Peyer's patch (tissue), 4 donors: ENCODE results near the gene GNAO1. TPM values are rescaled to one million over a fixed set of nuclear protein-coding genes. Genes with fewer than 3 reads are reported as not detected.
A peak's percentile ranks its signal among the peaks of the same experiment; 100 is the strongest.

ENCODE experiments used
- DNase-seq, 3 donors: peaks; one replicate each; pipeline ENCODE4 v3.0.0-alpha.2; 2017 to 2019
- H3K27ac ChIP-seq, 4 donors: fragments of 200-600 bp; sonication (generic); one replicate each; pipeline ENCODE4 v1.5.1; 2016 to 2019
- H3K27me3 ChIP-seq, 2 donors: fragments of 200-600 bp; sonication (generic); one replicate each; pipeline ENCODE4 v1.5.1; 2019
- H3K36me3 ChIP-seq, 3 donors: fragments of 200-600 bp; sonication (generic); one replicate each; pipeline ENCODE4 v1.5.1; 2016 to 2019
- H3K4me1 ChIP-seq, 4 donors: fragments of 200-600 bp; sonication (generic); one replicate each; pipeline ENCODE4 v1.5.1; 2016 to 2019
- H3K4me3 ChIP-seq, 4 donors: fragments of 200-600 bp; sonication (generic); 1 replicate in 3 of 4; 2 replicates in 1 of 4; pipeline ENCODE4 v1.5.1; 2016 to 2019; ENCODE audit warnings: mild to moderate bottlenecking in 1 of 4
- H3K9me3 ChIP-seq, 4 donors: fragments of 200-600 bp; sonication (generic); one replicate each; pipeline ENCODE4 v1.5.1; 2016 to 2019; ENCODE audit warnings: mild to moderate bottlenecking in 1 of 4
- CTCF ChIP-seq, 6 experiments: fragments of 450-650 bp in 4 of 6; fragments of 200-600 bp in 2 of 6; sonication (generic) in 1 of 6; IDR thresholded peaks; one replicate each; pipeline ENCODE4 v1.5.1; 2017 to 2019; ENCODE audit warnings: antibody characterized with exemption in 6 of 6, mild to moderate bottlenecking in 3 of 6, moderate library complexity in 1 of 6
- POLR2A ChIP-seq, 2 donors: fragments of 450-650 bp; IDR thresholded peaks; one replicate each; pipeline ENCODE4 v1.5.1; 2017; ENCODE audit warnings: antibody characterized with exemption in 2 of 2, mild to moderate bottlenecking in 2 of 2, moderate library complexity in 2 of 2
- total RNA-seq, 4 donors: library from RNA; depleted of rRNA; stranded (reverse); fragments of >200 nt; gene quantifications; one replicate each; pipeline ENCODE4 v1.1.0, GENCODE V29; 2016

Gene GNAO1
- total RNA-seq, result 10 to 100 TPM in 1 of 4 donors, 1 to 10 TPM in 3; 6.3 to 39.6 (median 7.3) TPM

GRCh38 chr16:56191156-56191815, at the start of gene GNAO1:
TSS of gene GNAO1 (plus strand) at chr16:56191489. CDS start at chr16:56192236, 747 bp downstream.
- peak; percentile 31 to 75 (median 61) for DNase-seq
- H3K9me3 ChIP-seq, result no peaks in the 10 kb centered on the region
- H3K36me3 ChIP-seq, result no peaks in the 10 kb centered on the region
- no peaks in the 10 kb centered on the region for H3K27me3 ChIP-seq
- peaks cover 0 to 24% (median 14%) of the 10 kb centered on the region in 4 donors for H3K4me1 ChIP-seq
- H3K27ac ChIP-seq, result peak within 1 kb of the TSS; percentile 72 to 90 (median 74)
- TF ChIP-seq POLR2A (IDR thresholded peaks at IDR 0.05) (no peak), CTCF (IDR thresholded peaks at IDR 0.05) (no peak)
- H3K4me3 ChIP-seq, result peak within 1 kb of the TSS; percentile 56 to 75 (median 60)

- no peaks in the 10 kb centered on the region for H3K4me1 ChIP-seq
- no peaks in the 10 kb centered on the region for H3K36me3 ChIP-seq
- no peak overlapping the region for H3K27ac ChIP-seq
- DNase-seq, result no peak
- no peaks in the 10 kb centered on the region for H3K9me3 ChIP-seq
- H3K4me3 ChIP-seq, result no peak overlapping the region
- H3K27me3 ChIP-seq, result no peaks in the 10 kb centered on the region
- no peak for TF ChIP-seq CTCF (IDR thresholded peaks at IDR 0.05)
- no peak for TF ChIP-seq POLR2A (IDR thresholded peaks at IDR 0.05)
Observed at GRCh38 chr16:56143666-56144065, 47.6 kb upstream of the GNAO1 start.

GRCh38 chr16:56145369-56145768, 45.9 kb upstream of the GNAO1 start:
- H3K4me1 ChIP-seq, result no peaks in the 10 kb centered on the region
- H3K36me3 ChIP-seq, result no peaks in the 10 kb centered on the region
- no peaks in the 10 kb centered on the region for H3K9me3 ChIP-seq
- no peak overlapping the region for H3K27ac ChIP-seq
- no peaks in the 10 kb centered on the region for H3K27me3 ChIP-seq
- no peak overlapping the region for H3K4me3 ChIP-seq
- DNase-seq, result no peak
- TF ChIP-seq CTCF (IDR thresholded peaks at IDR 0.05) (no peak), POLR2A (IDR thresholded peaks at IDR 0.05) (no peak)

- Histone ChIP-seq H3K27ac (no peak overlapping the region), H3K36me3 (no peaks in the 10 kb centered on the region), H3K4me3 (no peak overlapping the region), H3K4me1 (no peaks in the 10 kb centered on the region), H3K9me3 (no peaks in the 10 kb centered on the region), H3K27me3 (no peaks in the 10 kb centered on the region)
- DNase-seq, result no peak
- TF ChIP-seq CTCF (IDR thresholded peaks at IDR 0.05) (no peak), POLR2A (IDR thresholded peaks at IDR 0.05) (no peak)
Observed at GRCh38 chr16:56151621-56152020, 39.7 kb upstream of the GNAO1 start.

- no peak for DNase-seq
- no peaks in the 10 kb centered on the region for H3K36me3 ChIP-seq
- TF ChIP-seq CTCF (IDR thresholded peaks at IDR 0.05) (no peak), POLR2A (IDR thresholded peaks at IDR 0.05) (no peak)
Observed at GRCh38 chr16:56161658-56162057, 29.6 kb upstream of the GNAO1 start.

More at GRCh38 chr16:56161658-56162057, 29.6 kb upstream of the GNAO1 start:
- Histone ChIP-seq H3K27me3 (no peaks in the 10 kb centered on the region), H3K4me3 (no peak overlapping the region), H3K4me1 (no peaks in the 10 kb centered on the region), H3K9me3 (no peaks in the 10 kb centered on the region), H3K27ac (no peak overlapping the region)
